Duodenal mucosa (tissue), 2 donors: ENCODE measurements around the gene PARVA.

Experiments
- H3K27ac ChIP-seq: one replicate; pipeline ENCODE4 v1.7.0; 2013; ENCODE audit warnings: low read depth, low read length
- H3K27me3 ChIP-seq, 2 donors: one replicate each; pipeline ENCODE4 v1.7.0; 2013; ENCODE audit warnings: low read length in 2 of 2, control low read depth in 1 of 2; ENCODE audit not compliant: insufficient read depth in 2 of 2, control insufficient read depth in 1 of 2
- H3K36me3 ChIP-seq, 2 donors: one replicate each; pipeline ENCODE4 v1.7.0; 2013; ENCODE audit warnings: low read length in 2 of 2, control low read depth in 1 of 2; ENCODE audit not compliant: insufficient read depth in 2 of 2, control insufficient read depth in 1 of 2
- H3K4me1 ChIP-seq, 2 donors: one replicate each; pipeline ENCODE4 v1.7.0; 2013; ENCODE audit warnings: low read length in 2 of 2, control low read depth in 1 of 2; ENCODE audit not compliant: insufficient read depth in 2 of 2, control insufficient read depth in 1 of 2
- H3K4me3 ChIP-seq, 2 donors: one replicate each; pipeline ENCODE4 v1.7.0; 2013; ENCODE audit warnings: low read length in 2 of 2, low read depth in 1 of 2
- H3K9ac ChIP-seq, 2 donors: one replicate each; pipeline ENCODE4 v1.7.0; 2013; ENCODE audit warnings: low read length in 2 of 2, low read depth in 1 of 2
- H3K9me3 ChIP-seq, 2 donors: one replicate each; pipeline ENCODE4 v1.7.0; 2013; ENCODE audit warnings: low read length in 2 of 2, control low read depth in 1 of 2; ENCODE audit not compliant: control insufficient read depth in 1 of 2

The PARVA gene

GRCh38 chr11:12523180-12523924, 146.0 kb downstream of the PARVA start:
- Histone ChIP-seq H3K4me3 (no peak overlapping the region), H3K9me3 (no peaks in the 10 kb centered on the region), H3K4me1 (peaks cover 6 to 10% of the 10 kb centered on the region in 2 donors), H3K9ac (no peak overlapping the region), H3K36me3 (peaks cover 5 to 13% of the 10 kb centered on the region in 2 donors), H3K27me3 (no peaks in the 10 kb centered on the region), H3K27ac (no peak overlapping the region)

- Histone ChIP-seq H3K4me1 (peaks cover 6 to 10% of the 10 kb centered on the region in 2 donors), H3K27me3 (no peaks in the 10 kb centered on the region), H3K9me3 (no peaks in the 10 kb centered on the region), H3K9ac (no peak overlapping the region), H3K4me3 (no peak overlapping the region), H3K36me3 (peaks cover 7 to 9% of the 10 kb centered on the region in 2 donors), H3K27ac (no peak overlapping the region)
Observed at GRCh38 chr11:12524865-12525264, 147.5 kb downstream of the PARVA start.

- H3K27ac ChIP-seq = no peak overlapping the region
- no peaks in the 10 kb centered on the region for H3K27me3 ChIP-seq
- no peak overlapping the region for H3K4me3 ChIP-seq
- no peaks in the 10 kb centered on the region for H3K9me3 ChIP-seq
- no peak overlapping the region for H3K9ac ChIP-seq
- peaks cover 6 to 10% of the 10 kb centered on the region in 2 donors for H3K4me1 ChIP-seq
- H3K36me3 ChIP-seq = peaks cover 7 to 9% of the 10 kb centered on the region in 2 donors
Observed at GRCh38 chr11:12525466-12526055, 148.2 kb downstream of the PARVA start.

- Histone ChIP-seq H3K36me3 (peaks cover 7 to 9% of the 10 kb centered on the region in 2 donors), H3K27ac (no peak overlapping the region), H3K27me3 (no peaks in the 10 kb centered on the region)
Observed at GRCh38 chr11:12526789-12527188, 149.4 kb downstream of the PARVA start.

GRCh38 chr11:12528487-12528886, 151.1 kb downstream of the PARVA start:
- no peak overlapping the region for H3K27ac ChIP-seq
- no peaks in the 10 kb centered on the region for H3K9me3 ChIP-seq
- peaks cover 7 to 9% of the 10 kb centered on the region in 2 donors for H3K36me3 ChIP-seq
- no peaks in the 10 kb centered on the region for H3K27me3 ChIP-seq
- H3K4me1 ChIP-seq = peaks cover 6 to 10% of the 10 kb centered on the region in 2 donors
- H3K9ac ChIP-seq = no peak overlapping the region
- no peak overlapping the region for H3K4me3 ChIP-seq

More at GRCh38 chr11:12526789-12527188, 149.4 kb downstream of the PARVA start:
- H3K9ac ChIP-seq = no peak overlapping the region
- H3K9me3 ChIP-seq = no peaks in the 10 kb centered on the region
- H3K4me1 ChIP-seq = peaks cover 6 to 10% of the 10 kb centered on the region in 2 donors
- no peak overlapping the region for H3K4me3 ChIP-seq

GRCh38 chr11:12529041-12529440, 151.7 kb downstream of the PARVA start:
- no peak overlapping the region for H3K27ac ChIP-seq
- H3K4me3 ChIP-seq = no peak overlapping the region
- H3K27me3 ChIP-seq = no peaks in the 10 kb centered on the region
- peaks cover 6 to 10% of the 10 kb centered on the region in 2 donors for H3K4me1 ChIP-seq
- peaks cover 7 to 9% of the 10 kb centered on the region in 2 donors for H3K36me3 ChIP-seq
- no peak overlapping the region for H3K9ac ChIP-seq
- no peaks in the 10 kb centered on the region for H3K9me3 ChIP-seq

GRCh38 chr11:12529793-12530192, 152.4 kb downstream of the PARVA start:
- Histone ChIP-seq H3K27ac (no peak overlapping the region), H3K27me3 (no peaks in the 10 kb centered on the region), H3K9me3 (no peaks in the 10 kb centered on the region), H3K36me3 (peaks cover 7 to 9% of the 10 kb centered on the region in 2 donors), H3K4me3 (no peak overlapping the region), H3K4me1 (peaks cover 6 to 9% of the 10 kb centered on the region in 2 donors), H3K9ac (no peak overlapping the region)

GRCh38 chr11:12531020-12531419, 153.6 kb downstream of the PARVA start:
- Histone ChIP-seq H3K9ac (no peak overlapping the region), H3K27me3 (no peaks in the 10 kb centered on the region), H3K4me1 (no peaks in the 10 kb centered on the region), H3K9me3 (no peaks in the 10 kb centered on the region), H3K4me3 (no peak overlapping the region), H3K27ac (no peak overlapping the region), H3K36me3 (peaks cover 7 to 9% of the 10 kb centered on the region in 2 donors)

- H3K9ac ChIP-seq = no peak overlapping the region
- no peaks in the 10 kb centered on the region for H3K9me3 ChIP-seq
- no peaks in the 10 kb centered on the region for H3K4me1 ChIP-seq
- no peaks in the 10 kb centered on the region for H3K27me3 ChIP-seq
- H3K36me3 ChIP-seq = peaks cover 7 to 9% of the 10 kb centered on the region in 2 donors
- H3K4me3 ChIP-seq = no peak overlapping the region
- H3K27ac ChIP-seq = no peak overlapping the region
Observed at GRCh38 chr11:12531681-12532080, 154.3 kb downstream of the PARVA start.

GRCh38 chr11:12532580-12532979, 155.2 kb downstream of the PARVA start:
- peaks cover 7 to 8% of the 10 kb centered on the region in 2 donors for H3K36me3 ChIP-seq
- H3K9ac ChIP-seq = no peak overlapping the region
- H3K4me1 ChIP-seq = no peaks in the 10 kb centered on the region
- H3K27ac ChIP-seq = no peak overlapping the region
- H3K4me3 ChIP-seq = no peak overlapping the region
- H3K27me3 ChIP-seq = no peaks in the 10 kb centered on the region
- H3K9me3 ChIP-seq = no peaks in the 10 kb centered on the region
